GM18951 (cell line): ENCODE results near the gene MSX1.

Source experiments
- POLR2A ChIP-seq: IDR thresholded peaks from 4 replicates; pipeline ENCODE4 v1.6.1; 2011; ENCODE audit warnings: mild to moderate bottlenecking; ENCODE audit not compliant: insufficient read length, insufficient read depth; ENCODE audit errors: extremely low read depth
- in situ Hi-C: fragments of 300-500 bp; cut with MboI; formaldehyde crosslinking; loops from one replicate; pipeline ENCODE4 v1.12.0; 2022; ENCODE audit warnings: low sequenced_read_pairs, mixed read lengths, inconsistent platforms; ENCODE audit not compliant: unreplicated experiment

MSX1 gene

GRCh38 chr4:4874254-4874653 is 14.8 kb downstream of the MSX1 start:
- in situ Hi-C loops, result no loop called here
- TF ChIP-seq POLR2A, result no peak

DNA sequence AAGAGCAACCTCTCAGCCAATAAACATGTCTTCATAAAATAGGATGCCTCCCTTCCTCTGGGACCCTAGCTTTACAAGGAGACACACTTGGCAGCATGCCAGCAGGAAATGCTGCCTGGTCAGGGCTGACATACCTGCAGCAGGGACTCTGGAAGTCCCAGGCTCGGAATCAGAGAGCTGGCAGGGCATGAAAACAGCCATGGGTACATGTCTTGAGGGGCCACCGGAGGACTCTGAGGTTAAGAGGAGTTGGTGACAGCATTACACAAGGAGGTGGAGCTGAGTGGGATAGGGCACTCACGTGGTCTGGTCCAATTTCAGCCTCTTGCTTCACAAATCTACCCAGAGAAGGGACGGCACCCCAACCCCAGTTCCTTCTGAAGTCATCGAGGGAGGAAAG is 15.7 kb downstream of the MSX1 start:
- in situ Hi-C loops, result no loop called here
- TF ChIP-seq POLR2A, result no peak

- in situ Hi-C loops, result no loop called here
- TF ChIP-seq POLR2A, result no peak
These were observed 16.1 kb downstream of the MSX1 start for GRCh38 chr4:4875611-4876010.

DNA sequence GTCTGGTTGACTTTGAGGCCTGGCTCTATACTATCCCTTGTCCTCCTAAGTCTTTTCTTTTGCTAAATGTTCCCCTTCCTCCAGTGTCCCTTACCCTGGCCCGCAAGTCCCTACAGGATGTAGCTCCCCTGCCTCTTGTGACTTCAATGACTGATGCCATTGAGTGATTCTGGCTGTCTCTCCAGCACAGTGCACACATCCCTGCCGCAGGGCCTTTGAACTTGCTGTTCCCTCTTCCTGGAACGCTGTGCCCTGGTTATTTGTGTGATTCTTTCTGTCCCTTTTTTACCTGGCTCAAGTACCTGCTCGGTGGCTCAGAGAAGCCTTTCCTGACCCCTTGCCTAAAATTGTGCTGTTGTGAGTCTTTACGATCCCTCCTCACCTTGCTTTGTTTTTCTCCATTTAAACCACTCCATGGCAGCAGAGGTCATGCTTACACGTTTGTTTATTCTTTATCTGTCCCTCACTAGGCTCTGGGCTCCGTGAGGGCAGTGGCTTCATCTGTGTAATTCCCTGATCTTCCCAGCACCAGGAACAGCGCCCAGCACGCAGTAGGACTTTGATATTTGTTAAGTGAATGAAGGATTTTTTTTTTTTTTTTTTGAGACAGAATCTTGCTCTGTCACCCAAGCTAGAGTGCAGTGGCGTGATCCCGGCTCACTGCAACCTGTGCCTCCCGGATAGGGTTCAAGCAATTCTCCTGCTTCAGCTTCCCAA is 17.6 kb downstream of the MSX1 start:
- in situ Hi-C loops, result no loop called here
- TF ChIP-seq POLR2A, result no peak

DNA sequence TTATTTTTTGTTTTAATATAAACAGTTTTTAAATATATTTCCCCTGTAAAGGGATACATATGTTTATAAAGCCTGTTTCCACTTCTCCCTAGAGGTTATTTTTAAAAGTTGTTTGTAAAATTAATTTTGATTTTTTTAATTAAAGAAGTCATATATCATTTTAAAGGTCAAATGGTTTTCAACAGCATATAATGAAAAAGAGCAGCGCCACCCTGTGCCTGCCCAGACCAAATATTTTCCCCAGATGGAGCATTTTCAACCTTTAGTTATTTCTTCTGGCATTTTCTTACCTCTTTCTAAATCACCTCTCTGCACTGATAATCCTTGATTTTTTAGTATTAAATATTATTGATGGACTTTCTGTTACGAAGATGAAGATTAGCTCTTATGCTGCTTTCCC is 21.0 kb downstream of the MSX1 start:
- TF ChIP-seq POLR2A, result no peak
- in situ Hi-C loops, result loop anchor here (10.0 kb wide), 1 partner anchor 396 kb away; no protein-coding TSS in a partner anchor

DNA sequence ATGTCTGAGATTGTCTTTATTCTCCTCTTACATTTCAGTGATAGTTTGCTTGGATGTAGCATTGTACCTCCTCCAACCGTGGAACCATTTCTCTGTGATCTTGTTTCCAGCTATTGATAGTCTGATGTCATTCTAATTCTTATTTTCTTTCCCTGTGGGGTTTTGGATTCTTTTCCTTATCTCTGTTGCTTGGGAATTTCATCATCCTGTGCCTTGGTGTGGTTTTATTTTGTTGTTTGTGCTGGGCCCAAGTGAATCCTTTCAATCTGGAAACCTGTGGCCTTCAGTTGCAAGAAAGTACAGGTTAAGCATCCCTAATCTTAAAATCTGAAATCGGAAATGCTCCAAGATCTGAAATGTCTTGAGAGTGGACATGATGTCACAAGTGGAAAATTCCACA is 22.0 kb downstream of the MSX1 start:
- in situ Hi-C loops, result loop anchor here (10.0 kb wide), 1 partner anchor 397 kb away; no protein-coding TSS in a partner anchor
- no peak for TF ChIP-seq POLR2A

GRCh38 chr4:4884611-4885010 is 25.1 kb downstream of the MSX1 start:
- in situ Hi-C loops, result loop anchor here (10.0 kb wide), 1 partner anchor 400 kb away; no protein-coding TSS in a partner anchor
- TF ChIP-seq POLR2A, result no peak

DNA sequence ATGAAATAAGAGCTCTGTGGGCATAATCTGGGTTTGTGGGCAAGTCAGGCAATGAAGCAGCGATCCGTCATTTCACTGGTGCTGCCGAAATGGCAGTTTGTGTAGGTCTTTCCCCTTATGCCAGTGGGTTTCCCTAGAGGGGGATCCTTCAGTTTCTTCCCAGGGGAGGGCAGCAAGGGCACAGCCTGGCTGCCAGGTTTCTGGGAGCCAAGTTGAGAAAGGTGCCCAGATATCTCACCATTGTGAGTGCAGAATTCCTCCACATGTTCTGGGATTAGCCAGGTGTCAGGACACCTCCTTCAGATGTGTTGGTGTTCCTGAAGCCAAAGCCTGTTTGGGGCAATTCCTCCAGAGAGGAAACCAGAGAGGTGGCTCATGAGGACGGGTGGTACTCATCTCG is 28.0 kb downstream of the MSX1 start:
- in situ Hi-C loops, result loop anchor here (10.0 kb wide), 1 partner anchor 403 kb away; no protein-coding TSS in a partner anchor
- TF ChIP-seq POLR2A, result no peak

GRCh38 chr4:4888695-4889094 is 29.2 kb downstream of the MSX1 start:
- no peak for TF ChIP-seq POLR2A
- in situ Hi-C loops, result loop anchor here (10.0 kb wide), 1 partner anchor 404 kb away; no protein-coding TSS in a partner anchor

DNA sequence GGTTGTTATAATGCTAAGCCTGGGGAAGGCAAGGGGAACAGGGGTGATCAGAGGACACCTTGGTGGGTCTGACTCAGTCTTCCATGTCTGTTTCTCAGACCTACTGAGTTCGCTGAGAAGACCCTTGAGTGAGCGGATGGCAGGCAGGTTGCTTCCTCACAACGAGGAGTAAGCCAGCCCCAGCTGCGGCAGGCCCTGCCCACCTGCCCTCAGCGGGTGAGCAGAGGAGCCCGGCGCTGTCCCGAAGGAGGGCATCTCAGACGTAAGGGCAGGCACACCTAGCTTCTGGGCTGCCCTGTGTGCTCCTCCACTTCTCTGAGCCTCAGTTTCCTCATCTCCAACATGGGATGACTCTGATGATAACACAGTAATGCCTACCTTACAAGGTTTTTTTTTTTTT is 30.3 kb downstream of the MSX1 start:
- in situ Hi-C loops, result loop anchor here (10.0 kb wide), 1 partner anchor 405 kb away; no protein-coding TSS in a partner anchor
- no peak for TF ChIP-seq POLR2A

DNA sequence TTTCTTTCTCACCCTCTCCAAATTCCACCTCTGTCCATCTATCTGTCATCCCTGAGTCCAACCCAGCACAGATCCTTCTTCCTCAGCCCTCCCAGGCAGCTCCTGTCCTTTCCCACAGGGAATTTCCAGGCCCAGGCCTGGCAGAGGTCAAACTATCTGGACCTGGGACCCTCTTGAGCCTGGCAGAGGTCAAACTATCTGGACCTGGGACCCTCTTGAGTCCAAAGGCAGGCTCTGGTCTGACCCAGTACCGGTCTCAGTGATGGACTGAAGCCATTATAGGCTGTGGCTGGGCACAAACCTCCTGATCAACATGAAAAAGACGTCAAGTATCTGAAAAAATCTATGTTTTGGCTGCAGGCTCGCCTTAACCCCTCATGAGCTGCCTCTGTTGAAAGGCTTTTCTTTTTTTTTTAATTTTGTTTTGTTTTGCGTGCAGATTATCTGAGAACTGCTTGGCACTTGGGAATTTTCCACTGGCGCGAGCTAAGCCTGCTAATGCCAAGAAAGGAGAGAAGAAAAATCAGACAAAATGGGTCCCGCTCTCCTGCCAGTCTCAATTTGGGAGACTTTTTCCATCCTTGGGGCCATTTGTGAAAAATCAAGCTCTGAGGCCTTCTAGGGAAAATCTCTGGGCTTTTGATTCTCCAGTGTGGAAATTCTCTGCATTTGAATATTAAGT is 31.2 kb downstream of the MSX1 start:
- no peak for TF ChIP-seq POLR2A
- in situ Hi-C loops, result no loop called here

DNA sequence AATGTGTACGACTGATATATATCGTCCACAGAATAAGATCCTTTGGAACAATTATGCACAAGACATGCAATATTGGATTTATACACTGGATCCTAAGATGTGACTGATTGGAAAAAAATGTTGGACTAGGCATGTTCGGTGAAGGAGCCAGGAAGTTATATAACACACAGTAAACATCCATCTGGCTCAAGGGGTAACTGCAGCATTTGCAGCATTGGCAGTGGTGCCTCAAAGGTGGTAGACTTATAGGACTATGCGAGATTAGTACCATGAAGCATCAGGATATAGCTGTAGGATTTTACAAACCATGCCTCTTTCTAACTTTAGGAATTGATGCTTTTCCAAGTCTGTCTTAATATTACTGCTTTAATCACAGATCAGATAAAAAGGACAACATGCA is 34.3 kb downstream of the MSX1 start:
- in situ Hi-C loops, result no loop called here
- TF ChIP-seq POLR2A, result no peak

DNA sequence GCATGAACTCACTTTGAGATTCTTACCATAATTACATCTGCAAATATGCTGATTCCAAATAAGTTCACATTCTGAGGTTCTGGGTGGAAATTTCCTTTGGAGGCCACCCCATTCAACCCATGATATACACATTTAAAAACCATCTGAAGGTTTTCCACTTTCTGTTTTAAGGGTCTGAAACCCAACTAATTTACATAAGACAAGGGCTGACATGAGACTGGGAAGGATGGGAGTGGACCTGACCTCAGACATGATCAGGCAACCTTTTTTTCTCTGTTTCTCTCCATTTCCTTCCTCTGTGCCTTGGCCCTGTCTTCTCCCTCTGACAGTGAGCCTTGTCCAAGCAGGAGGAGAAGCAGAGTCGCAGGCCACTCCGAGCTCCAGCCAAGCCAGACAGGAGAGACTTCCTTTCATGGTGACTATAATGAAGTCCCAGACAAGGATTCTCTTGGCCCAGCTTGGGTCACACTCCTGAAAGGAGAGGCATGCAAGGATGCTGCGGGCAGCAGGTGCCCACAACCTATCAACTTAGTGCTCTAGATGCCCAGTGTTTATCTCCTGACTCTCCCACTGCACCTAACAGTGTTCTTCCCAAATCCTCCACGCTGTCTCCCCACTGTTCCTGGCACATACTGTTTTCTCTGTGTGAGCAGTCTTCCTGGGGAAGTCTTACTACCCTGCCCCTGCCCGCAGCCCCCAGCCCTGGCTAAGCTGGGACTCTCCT is 39.9 kb downstream of the MSX1 start:
- in situ Hi-C loops, result no loop called here
- TF ChIP-seq POLR2A, result no peak
